Activated T-cell treated with anti-CD3 and anti-CD28 coated beads, Interleukin-2, amount 50 U/mL, for 72 hours (primary cell): Measurements from ENCODE around the gene PLCB3. TPM values are rescaled to one million over a fixed set of nuclear protein-coding genes. Genes with fewer than 3 reads are reported as not detected.

ENCODE experiments used
- ATAC-seq, 2 donors: fragments of 150-1000 bp; cut with Tn5 transposase; replicated peaks in 1 of 2; 2 replicates each; pipeline ENCODE4 v1.10.0; 2021; ENCODE audit warnings: moderate library complexity in 2 of 2, mild to moderate bottlenecking in 1 of 2
- DNase-seq, 2 donors: peaks; one replicate each; pipeline ENCODE4 v3.0.0; 2021 to 2022; ENCODE audit warnings: mixed read lengths in 1 of 2
- H3K27ac Mint-ChIP-seq: one replicate; pipeline ENCODE4 v1.8.0; 2022; ENCODE audit warnings: mild to moderate bottlenecking, moderate library complexity, mixed read lengths
- H3K27me3 Mint-ChIP-seq: one replicate; pipeline ENCODE4 v1.8.0; 2022; ENCODE audit warnings: low read depth, mixed read lengths
- H3K36me3 Mint-ChIP-seq, 2 donors: one replicate each; pipeline ENCODE4 v1.8.0; 2022; ENCODE audit warnings: mixed read lengths in 2 of 2, mild to moderate bottlenecking in 1 of 2; ENCODE audit not compliant: insufficient read depth in 2 of 2
- H3K4me1 Mint-ChIP-seq: one replicate; pipeline ENCODE4 v1.8.0; 2022; ENCODE audit warnings: low read depth, mixed read lengths
- H3K4me3 Mint-ChIP-seq, 2 donors: one replicate each; pipeline ENCODE4 v1.8.0; 2022; ENCODE audit warnings: mild to moderate bottlenecking in 2 of 2, mixed read lengths in 2 of 2, moderate library complexity in 2 of 2
- H3K9me3 Mint-ChIP-seq, 2 donors: one replicate each; pipeline ENCODE4 v1.8.0; 2022; ENCODE audit warnings: mixed read lengths in 2 of 2
- total RNA-seq, 2 donors: library from RNA; stranded (reverse); gene quantifications; one replicate each; pipeline ENCODE4 v1.2.3, GENCODE V29; 2022

The PLCB3 gene
- total RNA-seq, 2 donors from 2014 or later = 9.1 to 10.5 TPM

DNA sequence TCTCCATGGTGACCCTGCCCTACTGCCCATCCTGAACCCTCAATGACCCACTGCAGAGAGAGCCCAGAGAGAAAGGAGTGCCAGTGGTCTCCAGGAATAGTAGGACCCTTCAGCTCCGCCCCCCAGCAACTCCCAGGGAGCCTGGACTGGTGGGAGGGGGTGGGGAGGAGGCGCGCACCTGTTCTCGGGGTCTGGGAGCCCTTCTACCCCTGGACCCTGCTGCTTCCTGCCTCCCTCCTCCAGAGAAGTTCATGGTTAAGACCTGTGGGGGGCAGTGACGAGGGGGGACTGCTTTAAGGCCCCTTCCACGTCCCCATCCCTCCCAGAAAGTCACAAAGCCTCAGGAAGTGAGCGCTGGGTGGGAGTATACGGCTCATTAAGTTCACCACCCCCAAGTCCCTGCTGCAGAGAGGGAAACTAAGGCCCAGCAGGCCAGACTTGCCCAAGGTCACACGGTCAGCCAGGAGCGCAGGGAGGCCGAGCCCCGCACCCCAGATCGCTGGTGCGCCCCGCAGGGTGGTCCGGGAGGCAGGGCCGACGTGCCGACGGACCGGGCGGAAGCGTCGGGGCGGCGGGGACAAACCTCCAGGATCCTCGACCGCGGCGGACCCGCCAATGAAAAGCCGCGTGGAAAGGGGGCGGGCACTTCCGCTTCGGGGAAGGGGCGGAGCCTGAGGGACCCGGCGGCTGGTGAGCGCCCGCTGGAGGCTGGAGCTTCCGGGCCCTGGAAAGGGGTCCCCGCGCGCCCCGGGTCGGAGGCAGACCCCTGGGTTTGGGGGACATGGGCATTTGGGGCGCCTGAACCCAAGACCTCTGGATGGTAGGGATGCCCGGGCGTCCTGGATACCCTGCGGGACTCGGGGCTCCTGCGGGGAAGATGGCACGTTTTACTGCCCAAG is 25.5 kb upstream of the PLCB3 start, which contains the start of the genes NUDT22 and TRPT1:
Gene NUDT22, plus strand, starts transcription at position 667 of the 899 bp plus-strand sequence. CDS start 379 bp downstream, outside the sequence.
Gene TRPT1, minus strand, starts transcription at position 579 of the 899 bp plus-strand sequence. Its CDS starts 326 bp downstream, at position 253.
- no peaks in the 10 kb centered on the region for H3K9me3 Mint-ChIP-seq
- peak within 1 kb of the TSS; percentile 89 to 92 for H3K4me3 Mint-ChIP-seq
- peaks cover 0 to 1% of the 10 kb centered on the region in 2 donors for H3K36me3 Mint-ChIP-seq
- ATAC-seq = peak; percentile 69 to 76
- peak within 1 kb of the TSS; percentile 84 for H3K27ac Mint-ChIP-seq
- DNase-seq = peak; percentile 94 to 98
- no peaks in the 10 kb centered on the region for H3K27me3 Mint-ChIP-seq
- H3K4me1 Mint-ChIP-seq = peaks cover 40% of the 10 kb centered on the region

DNA sequence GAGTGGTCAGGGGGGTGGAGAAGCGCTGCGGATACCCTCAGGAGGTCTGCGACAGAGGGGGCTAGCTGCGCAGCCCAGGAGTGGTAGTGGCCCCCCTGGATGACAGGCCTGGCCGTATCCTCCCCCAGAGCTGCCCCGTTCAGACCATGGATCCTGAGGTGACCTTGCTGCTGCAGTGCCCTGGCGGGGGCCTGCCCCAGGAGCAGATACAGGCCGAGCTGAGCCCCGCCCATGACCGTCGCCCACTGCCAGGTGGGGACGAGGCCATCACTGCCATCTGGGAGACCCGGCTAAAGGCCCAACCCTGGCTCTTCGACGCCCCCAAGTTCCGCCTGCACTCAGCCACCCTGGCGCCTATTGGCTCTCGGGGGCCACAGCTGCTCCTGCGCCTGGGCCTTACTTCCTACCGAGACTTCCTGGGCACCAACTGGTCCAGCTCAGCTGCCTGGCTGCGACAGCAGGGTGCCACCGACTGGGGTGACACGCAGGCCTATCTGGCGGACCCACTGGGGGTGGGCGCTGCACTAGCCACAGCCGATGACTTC is 24.8 kb upstream of the PLCB3 start:
- peak overlapping the region; percentile 89 to 92 for H3K4me3 Mint-ChIP-seq
- H3K9me3 Mint-ChIP-seq = no peaks in the 10 kb centered on the region
- no peaks in the 10 kb centered on the region for H3K27me3 Mint-ChIP-seq
- H3K36me3 Mint-ChIP-seq = no peaks in the 10 kb centered on the region
- peak; percentile 73 to 74 for DNase-seq
- peaks cover 40% of the 10 kb centered on the region for H3K4me1 Mint-ChIP-seq
- H3K27ac Mint-ChIP-seq = peak overlapping the region; percentile 84
- peak; percentile 49 to 55 for ATAC-seq

DNA sequence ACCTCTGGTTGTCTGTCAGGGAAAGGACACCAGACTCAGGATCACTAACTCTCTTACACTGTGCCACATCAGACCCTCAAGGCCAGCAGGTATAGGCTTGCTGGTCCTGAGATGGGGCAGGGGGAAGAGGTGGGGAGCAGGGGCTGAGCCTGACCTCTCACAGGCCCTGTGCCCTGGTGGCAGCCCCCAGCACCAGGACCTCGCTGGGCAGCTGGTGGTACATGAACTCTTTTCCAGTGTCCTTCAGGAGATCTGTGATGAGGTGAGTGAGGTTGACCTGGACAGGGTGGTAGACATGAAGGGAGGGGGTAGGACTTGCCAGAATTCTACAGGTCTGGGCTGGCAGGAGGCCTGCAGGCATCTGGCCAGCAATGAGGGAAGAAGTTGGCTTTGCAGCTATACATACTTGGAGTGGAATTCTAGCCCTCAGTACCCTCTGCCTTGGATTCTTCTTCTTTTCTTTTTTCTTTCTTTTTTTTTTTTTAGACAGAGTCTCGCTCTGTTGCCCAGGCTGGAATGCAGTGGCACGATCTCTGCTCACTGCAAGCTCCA is 23.8 kb upstream of the PLCB3 start:
- Mint-ChIP-seq H3K9me3 (no peaks in the 10 kb centered on the region), H3K36me3 (no peaks in the 10 kb centered on the region), H3K4me1 (peaks cover 47% of the 10 kb centered on the region), H3K4me3 (peak overlapping the region; percentile 89 to 92), H3K27ac (peak overlapping the region; percentile 90), H3K27me3 (no peaks in the 10 kb centered on the region)
- no peak for DNase-seq
- no peak for ATAC-seq

- no peak for ATAC-seq
- Mint-ChIP-seq H3K27me3 (no peaks in the 10 kb centered on the region), H3K36me3 (no peaks in the 10 kb centered on the region), H3K4me1 (peaks cover 59% of the 10 kb centered on the region), H3K4me3 (peak overlapping the region; percentile 94 to 97), H3K27ac (peak overlapping the region; percentile 81), H3K9me3 (no peaks in the 10 kb centered on the region)
- no peak for DNase-seq
These were observed 22.1 kb upstream of the PLCB3 start for GRCh38 chr11:64229090-64229743.

- DNase-seq (no peak), ATAC-seq (no peak)
- Mint-ChIP-seq H3K4me3 (peak overlapping the region; percentile 94 to 97), H3K27me3 (no peaks in the 10 kb centered on the region), H3K4me1 (peaks cover 59% of the 10 kb centered on the region), H3K27ac (peak overlapping the region; percentile 87), H3K36me3 (no peaks in the 10 kb centered on the region), H3K9me3 (no peaks in the 10 kb centered on the region)
These were observed 21.6 kb upstream of the PLCB3 start for GRCh38 chr11:64229744-64230170.

DNA sequence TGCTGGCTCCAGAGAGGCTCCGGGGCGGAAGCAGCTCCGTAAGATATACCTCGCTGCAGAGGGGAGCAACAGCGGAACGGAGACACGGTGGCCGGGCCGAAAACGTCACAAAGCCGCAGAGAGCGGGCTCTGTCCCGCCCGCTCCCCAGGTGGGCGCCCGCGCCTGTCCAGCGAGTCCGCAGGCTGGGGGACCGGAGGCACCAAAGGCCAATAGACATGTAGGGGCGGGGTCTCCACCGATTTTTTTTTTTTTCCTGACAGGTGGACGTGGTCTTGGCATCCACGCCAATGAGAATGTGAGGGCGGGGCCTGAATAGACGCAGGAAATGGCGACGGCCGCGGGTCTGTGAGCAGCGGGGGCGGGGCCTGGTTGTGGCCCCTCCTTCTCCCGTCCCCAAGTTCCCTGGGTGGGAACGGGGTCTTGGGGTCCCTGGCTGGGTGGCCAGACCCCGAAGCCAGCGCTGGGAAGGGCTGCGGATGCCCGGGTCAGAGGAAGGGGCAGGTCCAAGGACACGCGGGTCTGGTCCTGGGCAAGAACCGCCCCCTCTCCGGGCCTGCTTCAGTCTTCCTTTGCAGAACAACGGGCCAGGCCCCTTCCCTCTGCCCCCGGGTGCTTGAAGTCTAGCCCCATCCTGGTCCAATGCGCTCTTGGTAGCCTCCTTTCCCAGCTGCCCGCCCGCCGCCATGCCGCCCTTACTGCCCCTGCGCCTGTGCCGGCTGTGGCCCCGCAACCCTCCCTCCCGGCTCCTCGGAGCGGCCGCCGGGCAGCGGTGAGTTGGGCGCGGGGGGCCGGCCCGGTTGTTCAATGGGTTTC is 21.0 kb upstream of the PLCB3 start, which contains the start of gene DNAJC4:
Gene DNAJC4, plus strand, starts transcription at position 378 of the 814 bp plus-strand sequence. Its CDS starts 307 bp downstream, at position 685.
- Mint-ChIP-seq H3K36me3 (no peaks in the 10 kb centered on the region), H3K27ac (peak within 1 kb of the TSS; percentile 87), H3K27me3 (no peaks in the 10 kb centered on the region), H3K9me3 (no peaks in the 10 kb centered on the region), H3K4me1 (peaks cover 57% of the 10 kb centered on the region), H3K4me3 (peak within 1 kb of the TSS; percentile 94 to 97)
- DNase-seq (peak; percentile 91 to 96), ATAC-seq (peak; percentile 53 to 54)

DNA sequence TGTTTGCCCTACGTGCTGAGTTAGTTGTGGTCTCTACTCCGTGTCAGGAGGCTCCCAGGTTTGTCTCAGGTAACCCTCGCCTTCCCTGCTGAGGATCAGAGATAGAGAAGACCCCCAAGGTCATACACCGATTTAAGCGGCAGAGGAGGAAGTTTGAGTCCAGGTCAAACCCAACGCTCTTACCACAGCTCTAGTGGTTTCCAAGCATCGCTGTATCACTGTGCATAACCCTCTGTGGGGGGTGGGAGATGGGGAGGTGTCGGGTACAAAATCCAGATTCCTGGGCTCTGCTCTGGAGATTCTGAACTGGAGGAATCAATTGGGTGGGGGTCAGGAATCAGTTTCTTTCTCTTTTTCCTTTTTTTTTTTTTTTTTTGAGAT is 20.4 kb upstream of the PLCB3 start:
- Mint-ChIP-seq H3K4me1 (peaks cover 60% of the 10 kb centered on the region), H3K9me3 (no peaks in the 10 kb centered on the region)
- ATAC-seq = no peak

GRCh38 chr11:64231546-64231945 is 19.8 kb upstream of the PLCB3 start:
- Mint-ChIP-seq H3K4me1 (peaks cover 60% of the 10 kb centered on the region), H3K9me3 (no peaks in the 10 kb centered on the region), H3K36me3 (no peaks in the 10 kb centered on the region), H3K27me3 (no peaks in the 10 kb centered on the region), H3K27ac (no peak overlapping the region), H3K4me3 (peak overlapping the region; percentile 94 to 97)
- DNase-seq = no peak
- no peak for ATAC-seq

More for the DNA sequence above, 20.4 kb upstream of the PLCB3 start:
- Mint-ChIP-seq H3K4me3 (peak overlapping the region; percentile 94 to 97), H3K27me3 (no peaks in the 10 kb centered on the region), H3K27ac (no peak overlapping the region), H3K36me3 (no peaks in the 10 kb centered on the region)
- no peak for DNase-seq

DNA sequence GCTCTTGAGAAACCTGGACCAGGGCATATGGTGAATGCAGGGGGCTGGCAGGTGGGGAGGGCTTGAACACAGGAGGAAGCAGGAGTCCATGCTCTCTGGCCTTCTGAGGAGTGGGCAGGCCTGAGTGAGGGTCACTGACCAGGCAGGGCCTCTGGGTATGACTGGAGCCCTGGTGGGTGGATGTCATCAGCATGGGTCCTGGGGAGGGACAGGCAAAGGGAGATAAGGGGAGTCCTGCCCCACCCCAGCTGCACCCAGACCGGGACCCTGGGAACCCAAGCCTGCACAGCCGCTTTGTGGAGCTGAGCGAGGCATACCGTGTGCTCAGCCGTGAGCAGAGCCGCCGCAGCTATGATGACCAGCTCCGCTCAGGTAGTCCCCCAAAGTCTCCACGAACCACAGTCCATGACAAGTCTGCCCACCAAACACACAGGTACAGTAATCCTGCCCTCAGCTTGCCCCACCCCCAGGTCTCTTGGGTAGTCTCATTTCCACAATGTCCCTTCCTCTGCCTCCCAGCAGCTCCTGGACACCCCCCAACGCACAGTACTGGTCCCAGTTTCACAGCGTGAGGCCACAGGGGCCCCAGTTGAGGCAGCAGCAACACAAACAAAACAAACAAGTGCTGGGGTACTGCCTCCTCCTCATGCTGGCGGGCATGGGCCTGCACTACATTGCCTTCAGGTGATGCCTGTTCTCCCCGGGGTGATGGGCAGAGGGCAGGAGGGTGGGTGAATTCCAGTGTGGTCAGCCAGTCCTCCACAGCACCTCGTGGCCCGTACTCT is 19.0 kb upstream of the PLCB3 start:
- no peaks in the 10 kb centered on the region for H3K36me3 Mint-ChIP-seq
- ATAC-seq (no peak), DNase-seq (no peak)
- peaks cover 54% of the 10 kb centered on the region for H3K4me1 Mint-ChIP-seq
- H3K27me3 Mint-ChIP-seq = no peaks in the 10 kb centered on the region
- no peaks in the 10 kb centered on the region for H3K9me3 Mint-ChIP-seq
- H3K27ac Mint-ChIP-seq = no peak overlapping the region
- peak overlapping the region in 1 of 2 donors; percentile 97 for H3K4me3 Mint-ChIP-seq

- DNase-seq (no peak), ATAC-seq (no peak)
- H3K4me3 Mint-ChIP-seq = peak overlapping the region; percentile 73 to 79
- H3K27ac Mint-ChIP-seq = no peak overlapping the region
- no peaks in the 10 kb centered on the region for H3K9me3 Mint-ChIP-seq
- H3K27me3 Mint-ChIP-seq = no peaks in the 10 kb centered on the region
- H3K4me1 Mint-ChIP-seq = peaks cover 48% of the 10 kb centered on the region
- no peaks in the 10 kb centered on the region for H3K36me3 Mint-ChIP-seq
These were observed 18.4 kb upstream of the PLCB3 start for GRCh38 chr11:64232967-64233315.

DNA sequence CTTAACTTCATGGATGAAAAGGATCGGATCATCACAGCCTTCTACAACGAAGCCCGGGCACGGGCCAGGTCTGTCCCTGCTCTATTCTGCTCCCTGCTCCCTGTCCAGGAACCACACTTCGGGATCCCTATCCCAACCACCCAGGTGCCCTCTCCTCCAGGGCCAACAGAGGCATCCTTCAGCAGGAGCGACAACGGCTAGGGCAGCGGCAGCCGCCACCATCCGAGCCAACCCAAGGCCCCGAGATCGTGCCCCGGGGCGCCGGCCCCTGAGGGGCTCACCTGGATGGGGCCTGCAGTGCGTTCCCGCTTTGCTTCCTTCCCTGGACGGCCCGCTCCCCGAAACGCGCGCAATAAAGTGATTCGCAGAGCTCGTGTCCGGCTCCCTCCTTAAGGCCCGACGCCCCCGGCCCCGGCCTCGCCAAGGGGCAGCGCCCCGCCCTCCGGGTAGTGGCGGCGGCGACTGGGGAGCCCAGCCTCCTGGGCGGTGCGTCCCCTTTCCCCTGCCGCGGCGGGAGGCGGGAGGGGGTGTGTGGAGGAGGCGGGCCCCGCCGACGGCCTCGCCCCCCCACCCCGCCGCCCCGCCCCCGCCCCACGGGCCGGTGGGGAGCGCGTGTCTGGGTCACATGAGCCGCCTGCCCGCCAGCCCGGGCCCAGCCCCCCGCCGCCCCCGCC is 17.3 kb upstream of the PLCB3 start, which contains the start of gene VEGFB:
Gene VEGFB, plus strand, starts transcription at position 672 of the 674 bp plus-strand sequence. CDS start 250 bp downstream, outside the sequence.
- H3K4me3 Mint-ChIP-seq = peak within 1 kb of the TSS; percentile 92 to 96

More for the DNA sequence above, 17.3 kb upstream of the PLCB3 start, which contains the start of gene VEGFB:
- DNase-seq = peak; percentile 81
- peaks cover 38% of the 10 kb centered on the region for H3K4me1 Mint-ChIP-seq
- H3K9me3 Mint-ChIP-seq = no peaks in the 10 kb centered on the region
- no peaks in the 10 kb centered on the region for H3K36me3 Mint-ChIP-seq
- peak within 1 kb of the TSS; percentile 44 for H3K27ac Mint-ChIP-seq
- peak; percentile 61 to 64 for ATAC-seq
- no peaks in the 10 kb centered on the region for H3K27me3 Mint-ChIP-seq
